Femur (tissue), 1 donor: ENCODE results near the gene ERBB4.

Experiments used
- DNase-seq: peaks from one replicate; pipeline ENCODE4 v3.0.0-alpha.2; 2017

Gene ERBB4

GRCh38 chr2:212360068-212360460 lies 178.5 kb downstream of the ERBB4 start:
- DNase-seq, result no peak

- no peak for DNase-seq
These were observed 179.1 kb downstream of the ERBB4 start for GRCh38 chr2:212359425-212360067.

- no peak for DNase-seq
These were observed 181.0 kb downstream of the ERBB4 start for GRCh38 chr2:212357606-212358005.

GRCh38 chr2:212354382-212354781 lies 184.2 kb downstream of the ERBB4 start:
- no peak for DNase-seq

GRCh38 chr2:212348501-212348900 lies 190.1 kb downstream of the ERBB4 start:
- no peak for DNase-seq

- no peak for DNase-seq
These were observed 191.7 kb downstream of the ERBB4 start for GRCh38 chr2:212346865-212347264.

- no peak for DNase-seq
These were observed 192.6 kb downstream of the ERBB4 start for GRCh38 chr2:212345966-212346365.

- no peak for DNase-seq
These were observed 194.5 kb downstream of the ERBB4 start for GRCh38 chr2:212344131-212344530.

- DNase-seq, result no peak
These were observed 195.4 kb downstream of the ERBB4 start for GRCh38 chr2:212343167-212343566.

- no peak for DNase-seq
These were observed 200.9 kb downstream of the ERBB4 start for GRCh38 chr2:212337486-212338343.

GRCh38 chr2:212337036-212337435 lies 201.6 kb downstream of the ERBB4 start:
- no peak for DNase-seq

GRCh38 chr2:212330263-212330662 lies 208.3 kb downstream of the ERBB4 start:
- DNase-seq, result no peak

GRCh38 chr2:212328712-212329496 lies 209.7 kb downstream of the ERBB4 start:
- no peak for DNase-seq

GRCh38 chr2:212328136-212328535 lies 210.5 kb downstream of the ERBB4 start:
- no peak for DNase-seq

GRCh38 chr2:212327171-212327809 lies 211.3 kb downstream of the ERBB4 start:
- no peak for DNase-seq

GRCh38 chr2:212318636-212319035 lies 220.0 kb downstream of the ERBB4 start:
- no peak for DNase-seq

GRCh38 chr2:212314680-212315079 lies 223.9 kb downstream of the ERBB4 start:
- DNase-seq, result no peak

- DNase-seq, result no peak
These were observed 226.7 kb downstream of the ERBB4 start for GRCh38 chr2:212311807-212312404.

- DNase-seq, result no peak
These were observed 238.7 kb downstream of the ERBB4 start for GRCh38 chr2:212299943-212300342.

GRCh38 chr2:212299333-212299732 lies 239.3 kb downstream of the ERBB4 start:
- no peak for DNase-seq

GRCh38 chr2:212295571-212295970 lies 243.0 kb downstream of the ERBB4 start:
- no peak for DNase-seq

- no peak for DNase-seq
These were observed 243.8 kb downstream of the ERBB4 start for GRCh38 chr2:212294816-212295215.

GRCh38 chr2:212289301-212289700 lies 249.3 kb downstream of the ERBB4 start:
- no peak for DNase-seq
